PC-9 (cell line): ENCODE measurements around the gene CHRD. TPM values are rescaled to one million over a fixed set of nuclear protein-coding genes. Genes with fewer than 3 reads are reported as not detected.

Source experiments
- BruUV-seq: library from RNA; stranded (reverse); fragments of 400-500 nt; replicated peaks from 2 replicates; lab custom pipeline; 2021; lab: Mats Ljungman, UMichigan
- CTCF ChIA-PET: fragments of 300-600 bp; sonication (Branson Sonifier 250); formaldehyde crosslinking; loops from one replicate; lab custom pipeline; 2022; ENCODE audit warnings: antibody characterized with exemption; lab: Charles Lee
- POLR2A ChIA-PET: fragments of 300-600 bp; sonication (Branson Sonifier 250); formaldehyde crosslinking; loops from one replicate; lab custom pipeline; 2022; ENCODE audit warnings: antibody characterized with exemption; ENCODE audit not compliant: unreplicated experiment; lab: Charles Lee
- DNase-seq, 2 experiments: peaks; one replicate each; pipeline versions ENCODE4 v3.0.0 to v3.0.0-alpha.2; 2015 to 2022; ENCODE audit warnings: mixed read lengths in 1 of 2
- H2AFZ ChIP-seq: fragments of 200-600 bp; sonication (generic); 2 replicates; pipeline ENCODE4 v1.8.1; 2017; ENCODE audit warnings: antibody characterized with exemption
- H3F3A ChIP-seq: fragments of 200-600 bp; sonication (generic); 2 replicates; pipeline ENCODE4 v1.8.1; 2017; ENCODE audit warnings: antibody characterized with exemption, mild to moderate bottlenecking, low read depth; ENCODE audit not compliant: insufficient read depth
- H3K27ac ChIP-seq: fragments of 200-600 bp; sonication (generic); 2 replicates; pipeline ENCODE4 v1.6.1; 2016; ENCODE audit warnings: mixed run types
- H3K27me3 ChIP-seq: fragments of 200-600 bp; sonication (generic); 2 replicates; pipeline ENCODE4 v1.6.1; 2016; ENCODE audit warnings: low read depth, mixed run types; ENCODE audit not compliant: insufficient read depth
- H3K36me3 ChIP-seq: fragments of 200-600 bp; sonication (generic); 2 replicates; pipeline ENCODE4 v1.6.1; 2016; ENCODE audit warnings: low read depth, mixed run types
- H3K4me1 ChIP-seq: fragments of 200-600 bp; sonication (generic); replicated peaks from 2 replicates; pipeline ENCODE4 v1.6.1; 2016; ENCODE audit warnings: mixed run types; ENCODE audit not compliant: insufficient read depth
- H3K4me2 ChIP-seq: fragments of 200-600 bp; sonication (generic); 2 replicates; pipeline ENCODE4 v1.6.1; 2017; ENCODE audit warnings: mixed run types
- H3K4me3 ChIP-seq: fragments of 200-600 bp; sonication (generic); 2 replicates; pipeline ENCODE4 v1.6.1; 2016; ENCODE audit warnings: mixed run types
- H3K79me2 ChIP-seq: fragments of 200-600 bp; sonication (generic); 2 replicates; pipeline ENCODE4 v1.6.1; 2017; ENCODE audit warnings: low read depth, mixed run types
- H3K9me2 ChIP-seq: fragments of 200-600 bp; sonication (generic); 2 replicates; pipeline ENCODE4 v1.8.1; 2017; ENCODE audit warnings: mild to moderate bottlenecking; ENCODE audit not compliant: insufficient read depth
- H3K9me3 ChIP-seq: fragments of 200-600 bp; sonication (generic); 2 replicates; pipeline ENCODE4 v1.8.1; 2016; ENCODE audit warnings: low read depth; ENCODE audit not compliant: insufficient read depth
- H4K20me1 ChIP-seq: fragments of 200-600 bp; sonication (generic); 2 replicates; pipeline ENCODE4 v1.8.1; 2017; ENCODE audit not compliant: insufficient read depth
- CTCF ChIP-seq: fragments of 200-600 bp; sonication (generic); conservative IDR thresholded peaks from 2 replicates; pipeline ENCODE4 v1.6.1; 2017; ENCODE audit warnings: mixed run types, antibody characterized with exemption, mild to moderate bottlenecking, moderate library complexity
- EZH2 ChIP-seq: fragments of 200-600 bp; sonication (generic); IDR thresholded peaks from 2 replicates; pipeline ENCODE4 v1.8.0; 2017; ENCODE audit warnings: antibody characterized with exemption, low read depth
- intact Hi-C: fragments of 100-400 bp; cut with micrococcal nuclease; formaldehyde crosslinking; loops from one replicate; pipeline ENCODE4 v1.10.0; 2022; ENCODE audit not compliant: unreplicated experiment
- total RNA-seq: library from RNA; stranded (reverse); gene quantifications from 2 replicates; pipeline ENCODE4 v1.2.3, GENCODE V29; 2021

CHRD gene
- total RNA-seq, 1 experiment from 2014 or later = not detected

- H3K4me2 ChIP-seq = no peak overlapping the region
- CTCF ChIA-PET = no interaction called here
Observed at GRCh38 chr3:184343200-184343876, 36.5 kb upstream of the CHRD start.

GRCh38 chr3:184344579-184345316 lies 35.1 kb upstream of the CHRD start:
- H3K27me3 ChIP-seq = no peaks in the 10 kb centered on the region
- peaks cover 8% of the 10 kb centered on the region; the same call in 1 of the 2 replicates for H3K4me1 ChIP-seq
- no peak overlapping the region for H3K4me3 ChIP-seq
- H2AFZ ChIP-seq = no peak overlapping the region
- no peaks in the 10 kb centered on the region for H3K9me3 ChIP-seq
- BruUV-seq = no TSS peak
- no peaks in the 10 kb centered on the region for H3K79me2 ChIP-seq
- H3K27ac ChIP-seq = no peak overlapping the region
- no peaks in the 10 kb centered on the region for H3K36me3 ChIP-seq
- no peaks in the 10 kb centered on the region for H3K9me2 ChIP-seq
- CTCF ChIA-PET = interaction anchor here (0.7 to 1.0 kb wide), 2 partner anchors 27 to 83 kb away, joined by 3 to 4 read pairs; partner anchors contain the start of gene CAMK2N2
- TF ChIP-seq EZH2 = no peak
- TF ChIP-seq CTCF = no peak
- peaks cover 6% of the 10 kb centered on the region; the same call in 1 of the 2 replicates for H3F3A ChIP-seq
- POLR2A ChIA-PET = interaction anchor here (0.5 kb wide), 1 partner anchor 25 kb away, joined by 4 read pairs; no protein-coding TSS in a partner anchor
- intact Hi-C loops = loop anchor here (1.0 to 5.0 kb wide), 2 partner anchors 18 to 32 kb away; partner anchors contain the start of gene EIF4G1
- no peaks in the 10 kb centered on the region for H4K20me1 ChIP-seq
- no peak for DNase-seq
- H3K4me2 ChIP-seq = no peak overlapping the region

More at GRCh38 chr3:184343200-184343876, 36.5 kb upstream of the CHRD start:
- POLR2A ChIA-PET = no interaction called here
- no peak for DNase-seq
- H3F3A ChIP-seq = peaks cover 6% of the 10 kb centered on the region; the same call in 1 of the 2 replicates
- no peaks in the 10 kb centered on the region for H3K36me3 ChIP-seq
- no peaks in the 10 kb centered on the region for H3K79me2 ChIP-seq
- intact Hi-C loops = no loop called here
- H2AFZ ChIP-seq = no peak overlapping the region
- no peaks in the 10 kb centered on the region for H4K20me1 ChIP-seq
- TF ChIP-seq EZH2 = no peak
- H3K27me3 ChIP-seq = no peaks in the 10 kb centered on the region
- BruUV-seq = no TSS peak
- no peak overlapping the region for H3K4me3 ChIP-seq
- no peak overlapping the region for H3K27ac ChIP-seq
- H3K9me3 ChIP-seq = no peaks in the 10 kb centered on the region
- no peaks in the 10 kb centered on the region for H3K9me2 ChIP-seq
- H3K4me1 ChIP-seq = peaks cover 8% of the 10 kb centered on the region; the same call in 1 of the 2 replicates

- POLR2A ChIA-PET = no interaction called here
Observed at GRCh38 chr3:184345317-184346144, 34.3 kb upstream of the CHRD start.

More at GRCh38 chr3:184345317-184346144, 34.3 kb upstream of the CHRD start:
- Histone ChIP-seq H2AFZ (no peak overlapping the region), H4K20me1 (no peaks in the 10 kb centered on the region), H3K4me2 (no peak overlapping the region), H3K4me3 (no peak overlapping the region), H3K79me2 (no peaks in the 10 kb centered on the region), H3K4me1 (peaks cover 8% of the 10 kb centered on the region; the same call in 1 of the 2 replicates), H3K9me3 (no peaks in the 10 kb centered on the region), H3K27ac (no peak overlapping the region), H3K9me2 (no peaks in the 10 kb centered on the region), H3F3A (peaks cover 9% of the 10 kb centered on the region; the same call in 1 of the 2 replicates), H3K36me3 (no peaks in the 10 kb centered on the region), H3K27me3 (no peaks in the 10 kb centered on the region)
- CTCF ChIA-PET = interaction anchor here (0.5 to 1.0 kb wide), 2 partner anchors 26 to 453 kb away, joined by 3 to 4 read pairs; no protein-coding TSS in a partner anchor
- intact Hi-C loops = loop anchor here (1.0 to 5.0 kb wide), 2 partner anchors 17 to 33 kb away; partner anchors contain the start of gene EIF4G1
- TF ChIP-seq CTCF (peak; percentile 86), EZH2 (no peak)
- peak; percentile 83 for DNase-seq
- no TSS peak for BruUV-seq
